ENCODE results near the gene FGF18. TPM values are rescaled to one million over a fixed set of nuclear protein-coding genes. Genes with fewer than 3 reads are reported as not detected.

FGF18 gene
- total RNA-seq, 3 donors from 2014 or later (not counting 1 experiment from before 2014, with no cell fraction given) = 0.16 to 0.25 (median 0.23) TPM

GRCh38 chr5:171422495-171422894 lies 3.0 kb downstream of the FGF18 start:
- intact Hi-C loops (cut with micrococcal nuclease) = no loop called here
- Mint-ChIP-seq H3K36me3 (no peaks in the 10 kb centered on the region), H3K27ac (no peak overlapping the region), H3K4me1 (peaks cover 6 to 20% of the 10 kb centered on the region in 2 donors), H3K9me3 (no peaks in the 10 kb centered on the region), H3K27me3 (ENCODE audit: low read depth in 2 of 2) (peaks cover 0 to 15% of the 10 kb centered on the region in 2 donors), H3K4me3 (no peak overlapping the region)
- Histone ChIP-seq H3K4me1 (ENCODE audit: control insufficient read depth, insufficient read depth, low read length) (peaks cover 22% of the 10 kb centered on the region), H3K27me3 (ENCODE audit: control insufficient read depth, insufficient read depth, low read length) (peaks cover 16% of the 10 kb centered on the region), H3K36me3 (ENCODE audit: control insufficient read depth, insufficient read depth, low read length) (no peaks in the 10 kb centered on the region), H3K4me3 (ENCODE audit: low read length) (no peak overlapping the region), H3K9me3 (ENCODE audit: control insufficient read depth, insufficient read depth, low read length) (no peaks in the 10 kb centered on the region), H3K27ac (ENCODE audit: low read length) (no peak overlapping the region)
- TF ChIP-seq, protein P1, sequence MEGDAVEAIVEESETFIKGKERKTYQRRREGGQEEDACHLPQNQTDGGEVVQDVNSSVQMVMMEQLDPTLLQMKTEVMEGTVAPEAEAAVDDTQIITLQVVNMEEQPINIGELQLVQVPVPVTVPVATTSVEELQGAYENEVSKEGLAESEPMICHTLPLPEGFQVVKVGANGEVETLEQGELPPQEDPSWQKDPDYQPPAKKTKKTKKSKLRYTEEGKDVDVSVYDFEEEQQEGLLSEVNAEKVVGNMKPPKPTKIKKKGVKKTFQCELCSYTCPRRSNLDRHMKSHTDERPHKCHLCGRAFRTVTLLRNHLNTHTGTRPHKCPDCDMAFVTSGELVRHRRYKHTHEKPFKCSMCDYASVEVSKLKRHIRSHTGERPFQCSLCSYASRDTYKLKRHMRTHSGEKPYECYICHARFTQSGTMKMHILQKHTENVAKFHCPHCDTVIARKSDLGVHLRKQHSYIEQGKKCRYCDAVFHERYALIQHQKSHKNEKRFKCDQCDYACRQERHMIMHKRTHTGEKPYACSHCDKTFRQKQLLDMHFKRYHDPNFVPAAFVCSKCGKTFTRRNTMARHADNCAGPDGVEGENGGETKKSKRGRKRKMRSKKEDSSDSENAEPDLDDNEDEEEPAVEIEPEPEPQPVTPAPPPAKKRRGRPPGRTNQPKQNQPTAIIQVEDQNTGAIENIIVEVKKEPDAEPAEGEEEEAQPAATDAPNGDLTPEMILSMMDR (IDR thresholded peaks at IDR 0.05) = no peak
- DNase-seq = no peak
- no peak for ATAC-seq
- 100% methylated on average over 2 of the region's 2 CpGs for WGBS (ENCODE audit: insufficient coverage)

DNA sequence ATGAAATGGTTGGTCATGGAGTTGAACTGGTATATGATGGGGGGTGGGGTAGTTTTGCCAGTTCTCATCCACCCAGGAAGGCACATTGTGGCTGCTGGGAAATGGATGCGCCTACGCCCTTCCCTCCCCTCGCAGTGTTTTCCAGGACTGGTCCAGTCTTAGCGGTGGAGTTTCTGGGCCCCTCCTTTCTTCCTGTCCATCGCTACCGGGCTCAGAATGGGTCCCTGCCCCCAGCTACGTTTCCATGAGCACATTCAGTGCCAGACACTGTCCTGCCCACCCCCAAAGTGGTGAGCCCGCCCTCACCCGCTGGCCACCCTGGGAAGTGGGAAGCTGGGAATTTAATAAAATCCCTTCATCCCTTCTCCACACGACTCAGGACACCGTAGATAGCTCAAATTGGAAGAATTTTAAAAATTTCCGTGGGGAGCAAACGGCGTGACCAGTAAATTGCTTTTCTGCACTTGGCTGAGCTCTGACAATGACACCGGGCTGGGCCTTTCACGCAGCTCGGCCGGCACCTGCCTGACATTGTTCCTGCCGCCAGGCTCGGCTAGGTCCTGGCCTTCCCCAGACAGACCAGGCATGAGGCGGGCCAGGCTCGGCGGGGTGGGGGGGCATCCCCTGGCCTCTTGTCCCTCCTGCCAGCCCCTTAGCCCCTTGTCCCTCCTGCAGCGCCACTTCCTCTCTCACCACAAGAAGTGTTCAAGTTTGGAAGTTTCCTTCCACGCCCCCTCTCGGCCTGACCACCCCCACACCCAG lies 3.6 kb downstream of the FGF18 start:
- peak in 1 of 2 donors; percentile 7 for DNase-seq
- ATAC-seq = no peak
- H3K4me3 Mint-ChIP-seq = no peak overlapping the region
- H3K27me3 Mint-ChIP-seq (ENCODE audit: low read depth in 2 of 2) = peaks cover 0 to 15% of the 10 kb centered on the region in 2 donors
- intact Hi-C loops (cut with micrococcal nuclease) = no loop called here
- no peaks in the 10 kb centered on the region for H3K36me3 Mint-ChIP-seq
- no peak overlapping the region for H3K27ac Mint-ChIP-seq
- TF ChIP-seq, protein P1 (IDR thresholded peaks at IDR 0.05) = no peak
- H3K36me3 ChIP-seq (ENCODE audit: control insufficient read depth, insufficient read depth, low read length) = no peaks in the 10 kb centered on the region
- H3K4me3 ChIP-seq (ENCODE audit: low read length) = no peak overlapping the region
- no peaks in the 10 kb centered on the region for H3K9me3 ChIP-seq (ENCODE audit: control insufficient read depth, insufficient read depth, low read length)
- H3K9me3 Mint-ChIP-seq = no peaks in the 10 kb centered on the region
- no peak overlapping the region for H3K27ac ChIP-seq (ENCODE audit: low read length)
- 92% methylated on average over 24 of the region's 26 CpGs for WGBS (ENCODE audit: insufficient coverage)
- H3K27me3 ChIP-seq (ENCODE audit: control insufficient read depth, insufficient read depth, low read length) = peaks cover 16% of the 10 kb centered on the region
- peaks cover 6 to 20% of the 10 kb centered on the region in 2 donors for H3K4me1 Mint-ChIP-seq
- H3K4me1 ChIP-seq (ENCODE audit: control insufficient read depth, insufficient read depth, low read length) = peaks cover 22% of the 10 kb centered on the region

DNA sequence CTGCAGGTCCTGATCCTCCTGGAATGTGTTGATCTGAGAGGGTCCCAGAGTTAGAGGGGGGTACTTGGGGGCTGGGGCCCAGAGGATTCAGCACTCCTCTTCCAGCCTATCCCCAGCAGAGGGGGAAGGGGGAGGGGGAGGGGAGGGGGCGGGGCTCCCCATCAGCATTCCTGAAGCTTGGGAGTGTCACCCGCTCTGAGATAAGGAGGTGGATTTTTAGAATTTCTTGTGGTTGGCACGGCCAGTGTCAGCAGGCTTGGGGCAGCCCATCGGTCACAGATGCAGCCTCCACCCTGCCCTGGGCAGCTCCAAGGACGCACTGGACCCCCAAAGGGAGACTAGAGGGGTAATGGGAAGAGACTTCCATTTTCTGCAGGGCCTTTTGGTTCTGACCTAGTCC lies 5.3 kb downstream of the FGF18 start:
- Mint-ChIP-seq H3K27ac (no peak overlapping the region), H3K27me3 (ENCODE audit: low read depth in 2 of 2) (peaks cover 0 to 9% of the 10 kb centered on the region in 2 donors), H3K4me3 (no peak overlapping the region), H3K4me1 (peaks cover 0 to 11% of the 10 kb centered on the region in 2 donors), H3K36me3 (no peaks in the 10 kb centered on the region), H3K9me3 (no peaks in the 10 kb centered on the region)
- DNase-seq (no peak), ATAC-seq (no peak)
- Histone ChIP-seq H3K9me3 (ENCODE audit: control insufficient read depth, insufficient read depth, low read length) (no peaks in the 10 kb centered on the region), H3K27ac (ENCODE audit: low read length) (no peak overlapping the region), H3K4me1 (ENCODE audit: control insufficient read depth, insufficient read depth, low read length) (peaks cover 12% of the 10 kb centered on the region), H3K36me3 (ENCODE audit: control insufficient read depth, insufficient read depth, low read length) (no peaks in the 10 kb centered on the region), H3K27me3 (ENCODE audit: control insufficient read depth, insufficient read depth, low read length) (peaks cover 11% of the 10 kb centered on the region), H3K4me3 (ENCODE audit: low read length) (no peak overlapping the region)
- TF ChIP-seq, protein P1 (IDR thresholded peaks at IDR 0.05) = no peak
- intact Hi-C loops (cut with micrococcal nuclease) = no loop called here
- 87% methylated on average over 4 of the region's 5 CpGs for WGBS (ENCODE audit: insufficient coverage)

All from natural killer cell (primary cell).